Stimulated activated naive CD8-positive, alpha-beta T cell treated with anti-CD3 and anti-CD28 coated beads, Interleukin-15, amount 100 ng/mL, for 72 hours (primary cell): ENCODE results near the gene CLEC19A.
A peak's percentile ranks its signal among the peaks of the same experiment; 100 is the strongest.

Experiments
- ATAC-seq: fragments of 150-1000 bp; cut with Tn5 transposase; 2 replicates; pipeline ENCODE4 v1.10.0; 2021; ENCODE audit warnings: mild to moderate bottlenecking, moderate library complexity
- DNase-seq, 2 donors: peaks; one replicate each; pipeline ENCODE4 v3.0.0; 2021 to 2022
- H3K27ac Mint-ChIP-seq, 2 donors: one replicate each; pipeline ENCODE4 v1.8.0; 2022; ENCODE audit warnings: mild to moderate bottlenecking in 2 of 2, mixed read lengths in 2 of 2, moderate library complexity in 2 of 2
- H3K27me3 Mint-ChIP-seq: one replicate; pipeline ENCODE4 v1.8.0; 2022; ENCODE audit warnings: mixed read lengths
- H3K4me1 Mint-ChIP-seq: one replicate; pipeline ENCODE4 v1.8.0; 2022; ENCODE audit warnings: mild to moderate bottlenecking, mixed read lengths
- H3K4me3 Mint-ChIP-seq, 2 donors: one replicate each; pipeline ENCODE4 v1.8.0; 2022; ENCODE audit warnings: mild to moderate bottlenecking in 2 of 2, mixed read lengths in 2 of 2, moderate library complexity in 1 of 2
- H3K9me3 Mint-ChIP-seq, 2 donors: one replicate each; pipeline ENCODE4 v1.8.0; 2022; ENCODE audit warnings: mixed read lengths in 2 of 2

CLEC19A gene

DNA sequence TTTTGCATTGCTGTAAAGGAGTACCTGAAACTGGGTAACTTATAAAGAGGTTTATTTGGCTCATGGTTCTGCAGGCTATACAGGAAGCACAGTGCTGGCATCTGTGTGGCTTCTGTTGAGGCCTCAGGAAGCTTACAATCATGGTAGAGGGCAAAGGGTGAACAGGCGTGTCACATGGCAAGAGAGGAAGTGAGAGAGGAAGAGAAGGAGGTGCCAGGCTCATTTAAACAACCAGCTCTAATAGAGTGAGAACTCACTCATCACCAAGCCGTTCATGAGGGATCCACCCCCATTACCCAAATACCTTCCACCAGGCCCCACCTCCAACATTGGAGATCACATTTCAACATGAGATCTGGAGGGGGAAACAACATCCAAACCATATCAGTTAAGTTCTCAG, 16.4 kb upstream of the CLEC19A start:
- Mint-ChIP-seq H3K4me3 (no peak overlapping the region), H3K9me3 (peaks cover 14 to 41% of the 10 kb centered on the region in 2 donors), H3K27ac (peak overlapping the region in 1 of 2 donors; percentile 65), H3K4me1 (no peaks in the 10 kb centered on the region), H3K27me3 (peaks cover 11% of the 10 kb centered on the region)
- DNase-seq: no peak
- no peak for ATAC-seq

- H3K4me1 Mint-ChIP-seq: no peaks in the 10 kb centered on the region
- no peak overlapping the region for H3K4me3 Mint-ChIP-seq
- DNase-seq: no peak
- no peak for ATAC-seq
- H3K27ac Mint-ChIP-seq: no peak overlapping the region
- peaks cover 0 to 8% of the 10 kb centered on the region in 2 donors for H3K9me3 Mint-ChIP-seq
- H3K27me3 Mint-ChIP-seq: peaks cover 11% of the 10 kb centered on the region
Observed at GRCh38 chr16:19274165-19274797, 11.2 kb upstream of the CLEC19A start.

DNA sequence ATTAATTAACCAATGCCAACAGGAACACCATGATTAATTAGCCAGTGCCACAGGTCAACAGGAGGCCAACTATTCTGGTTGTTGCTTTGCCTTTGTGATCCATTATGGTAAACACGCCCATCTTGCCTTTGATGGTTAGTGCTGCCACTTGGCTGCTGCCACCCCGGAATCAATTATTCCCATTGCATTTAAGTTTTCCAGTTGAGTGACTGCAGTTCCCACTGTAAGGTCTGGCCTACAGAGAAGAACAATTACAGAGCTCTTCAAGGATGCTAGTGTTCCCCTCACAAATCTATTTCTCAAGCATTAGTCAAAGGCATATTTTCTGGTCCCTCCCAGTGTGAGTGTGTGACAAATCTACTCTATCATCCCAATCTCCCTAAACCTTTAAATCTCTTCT, 7.1 kb upstream of the CLEC19A start:
- no peak for DNase-seq
- H3K27me3 Mint-ChIP-seq: no peaks in the 10 kb centered on the region
- H3K9me3 Mint-ChIP-seq: peaks cover 0 to 7% of the 10 kb centered on the region in 2 donors
- H3K4me1 Mint-ChIP-seq: no peaks in the 10 kb centered on the region
- no peak for ATAC-seq
- H3K27ac Mint-ChIP-seq: no peak overlapping the region
- H3K4me3 Mint-ChIP-seq: no peak overlapping the region

DNA sequence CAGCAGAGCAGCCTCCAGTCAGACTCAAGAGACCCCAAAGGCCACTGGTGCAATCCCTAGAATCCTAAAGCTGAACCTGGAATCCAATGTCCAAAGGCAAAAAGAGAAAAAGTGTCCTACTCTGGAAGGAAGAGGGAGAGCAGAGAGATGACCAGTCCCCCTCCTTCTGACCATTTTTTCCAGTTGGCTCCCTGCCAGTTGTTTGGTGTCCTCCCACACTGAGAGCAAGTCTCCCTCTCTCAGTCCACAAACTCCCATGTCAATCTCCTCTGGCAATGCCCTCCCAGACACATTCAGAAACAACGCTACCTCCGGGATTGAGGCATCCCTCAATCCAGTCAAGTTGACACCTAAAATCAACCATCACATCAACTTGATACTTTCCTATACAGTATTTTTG, 4.3 kb upstream of the CLEC19A start:
- Mint-ChIP-seq H3K27me3 (peaks cover 10% of the 10 kb centered on the region), H3K4me3 (no peak overlapping the region), H3K4me1 (no peaks in the 10 kb centered on the region), H3K27ac (no peak overlapping the region), H3K9me3 (peaks cover 0 to 7% of the 10 kb centered on the region in 2 donors)
- DNase-seq: no peak
- ATAC-seq: no peak

- H3K27ac Mint-ChIP-seq: no peak overlapping the region
- H3K27me3 Mint-ChIP-seq: peaks cover 12% of the 10 kb centered on the region
- no peaks in the 10 kb centered on the region for H3K4me1 Mint-ChIP-seq
- ATAC-seq (no peak), DNase-seq (no peak)
- H3K4me3 Mint-ChIP-seq: no peak overlapping the region
- peaks cover 0 to 7% of the 10 kb centered on the region in 2 donors for H3K9me3 Mint-ChIP-seq
Observed at GRCh38 chr16:19282101-19282500, 3.4 kb upstream of the CLEC19A start.

DNA sequence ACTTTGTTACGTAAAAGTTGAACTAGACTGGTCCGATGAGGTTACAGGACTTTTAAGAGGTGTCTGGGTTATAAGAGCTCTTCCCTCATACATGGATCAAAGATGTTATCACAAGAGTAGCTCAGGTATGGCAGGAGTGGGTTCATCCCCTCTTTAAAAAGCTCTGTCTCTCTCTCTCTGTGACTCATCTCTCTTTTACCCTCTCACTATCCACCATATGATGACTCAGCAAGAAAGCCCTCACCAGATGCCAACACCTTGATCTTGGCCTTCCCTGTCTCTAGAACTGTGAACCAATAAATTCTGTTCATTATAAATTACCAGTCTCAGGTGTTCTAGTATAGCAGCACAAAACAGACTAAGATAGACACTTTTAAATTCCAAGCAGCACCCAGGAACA, 1.9 kb upstream of the CLEC19A start:
- no peak overlapping the region for H3K4me3 Mint-ChIP-seq
- no peak for DNase-seq
- H3K27me3 Mint-ChIP-seq: peaks cover 12% of the 10 kb centered on the region
- H3K9me3 Mint-ChIP-seq: peaks cover 0 to 3% of the 10 kb centered on the region in 2 donors
- no peak overlapping the region for H3K27ac Mint-ChIP-seq
- no peak for ATAC-seq
- H3K4me1 Mint-ChIP-seq: no peaks in the 10 kb centered on the region

DNA sequence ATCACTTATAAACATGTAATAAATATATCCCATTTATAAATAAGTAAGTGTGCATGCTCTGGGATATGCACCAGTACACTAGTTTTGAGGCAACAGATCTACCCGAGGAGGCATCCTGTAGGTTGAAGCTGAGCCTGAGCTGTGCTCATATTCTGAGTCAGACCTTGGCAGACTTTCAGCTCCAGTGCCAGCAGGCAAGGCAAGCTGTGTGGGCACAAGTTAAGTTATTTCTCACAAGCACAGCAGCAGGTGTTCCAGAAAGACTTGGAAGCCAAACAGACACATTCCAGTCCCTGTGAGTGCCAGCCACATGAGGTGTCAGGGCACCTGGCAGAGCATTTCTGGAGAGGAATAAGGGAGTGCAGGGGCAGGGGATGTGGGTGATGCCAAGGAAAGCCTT, 1.3 kb upstream of the CLEC19A start:
- ATAC-seq (no peak), DNase-seq (no peak)
- no peaks in the 10 kb centered on the region for H3K4me1 Mint-ChIP-seq
- no peaks in the 10 kb centered on the region for H3K9me3 Mint-ChIP-seq
- H3K27ac Mint-ChIP-seq: peak overlapping the region in 1 of 2 donors; percentile 29
- peaks cover 12% of the 10 kb centered on the region for H3K27me3 Mint-ChIP-seq
- no peak overlapping the region for H3K4me3 Mint-ChIP-seq

GRCh38 chr16:19286827-19287226, 1.3 kb downstream of the CLEC19A start:
- ATAC-seq (no peak), DNase-seq (no peak)
- H3K4me1 Mint-ChIP-seq: no peaks in the 10 kb centered on the region
- H3K27ac Mint-ChIP-seq: no peak overlapping the region
- no peaks in the 10 kb centered on the region for H3K9me3 Mint-ChIP-seq
- H3K27me3 Mint-ChIP-seq: peaks cover 35% of the 10 kb centered on the region
- H3K4me3 Mint-ChIP-seq: no peak overlapping the region

GRCh38 chr16:19287241-19287640, 1.7 kb downstream of the CLEC19A start:
- Mint-ChIP-seq H3K4me1 (no peaks in the 10 kb centered on the region), H3K4me3 (no peak overlapping the region), H3K27ac (no peak overlapping the region), H3K27me3 (peaks cover 37% of the 10 kb centered on the region), H3K9me3 (no peaks in the 10 kb centered on the region)
- no peak for ATAC-seq
- DNase-seq: no peak

- H3K27ac Mint-ChIP-seq: no peak overlapping the region
- no peak for ATAC-seq
- peaks cover 6% of the 10 kb centered on the region for H3K4me1 Mint-ChIP-seq
Observed at GRCh38 chr16:19288872-19289799, 3.6 kb downstream of the CLEC19A start.

DNA sequence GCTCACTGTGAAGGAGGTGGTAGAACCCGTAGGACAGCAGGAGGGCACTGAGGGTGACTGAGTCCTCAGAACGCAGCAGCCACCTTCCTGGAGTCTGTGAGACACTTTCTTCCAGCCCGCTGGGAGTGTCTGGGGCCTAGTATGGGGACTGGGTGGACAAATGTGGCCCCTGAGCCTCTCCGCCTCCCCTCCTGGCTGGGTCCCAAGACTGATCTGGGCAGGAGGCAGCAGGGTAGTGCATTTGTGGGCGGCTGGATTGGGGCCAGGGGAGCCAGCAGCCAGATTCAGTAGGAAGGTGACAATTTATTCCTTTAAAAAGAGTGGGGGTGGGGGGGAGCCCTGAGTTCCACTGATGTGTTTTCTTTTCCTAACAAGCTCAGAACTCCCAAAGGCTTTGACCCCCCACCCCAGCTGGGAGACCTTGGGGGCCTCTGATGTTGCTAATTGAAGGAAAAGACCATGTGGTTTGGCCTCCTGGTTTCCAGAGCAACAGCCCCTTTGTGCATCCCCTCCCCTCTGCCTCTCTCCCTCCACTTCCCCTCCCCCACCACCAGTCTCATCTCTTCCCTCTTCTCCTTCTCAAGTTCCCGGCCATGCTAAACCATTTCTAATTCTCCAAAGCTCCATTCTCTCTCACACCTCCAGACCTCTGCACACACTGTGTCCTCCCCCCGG, 4.4 kb downstream of the CLEC19A start:
- DNase-seq (no peak), ATAC-seq (no peak)
- Mint-ChIP-seq H3K27me3 (peaks cover 47% of the 10 kb centered on the region), H3K4me1 (peaks cover 14% of the 10 kb centered on the region), H3K4me3 (no peak overlapping the region), H3K27ac (peak overlapping the region in 1 of 2 donors; percentile 2), H3K9me3 (peaks cover 0 to 5% of the 10 kb centered on the region in 2 donors)

More at GRCh38 chr16:19288872-19289799, 3.6 kb downstream of the CLEC19A start:
- no peak for DNase-seq
- H3K4me3 Mint-ChIP-seq: no peak overlapping the region
- H3K9me3 Mint-ChIP-seq: peaks cover 0 to 5% of the 10 kb centered on the region in 2 donors
- peaks cover 47% of the 10 kb centered on the region for H3K27me3 Mint-ChIP-seq

GRCh38 chr16:19290860-19291259, 5.3 kb downstream of the CLEC19A start:
- Mint-ChIP-seq H3K9me3 (peaks cover 0 to 5% of the 10 kb centered on the region in 2 donors), H3K4me1 (peaks cover 14% of the 10 kb centered on the region), H3K4me3 (no peak overlapping the region), H3K27me3 (peaks cover 40% of the 10 kb centered on the region), H3K27ac (no peak overlapping the region)
- DNase-seq (no peak), ATAC-seq (no peak)

GRCh38 chr16:19291475-19291874, 5.9 kb downstream of the CLEC19A start:
- H3K4me1 Mint-ChIP-seq: peaks cover 14% of the 10 kb centered on the region
- H3K4me3 Mint-ChIP-seq: no peak overlapping the region
- peaks cover 35% of the 10 kb centered on the region for H3K27me3 Mint-ChIP-seq
- DNase-seq (no peak), ATAC-seq (no peak)
- H3K9me3 Mint-ChIP-seq: peaks cover 0 to 5% of the 10 kb centered on the region in 2 donors
- peak overlapping the region in 1 of 2 donors; percentile 46 for H3K27ac Mint-ChIP-seq

DNA sequence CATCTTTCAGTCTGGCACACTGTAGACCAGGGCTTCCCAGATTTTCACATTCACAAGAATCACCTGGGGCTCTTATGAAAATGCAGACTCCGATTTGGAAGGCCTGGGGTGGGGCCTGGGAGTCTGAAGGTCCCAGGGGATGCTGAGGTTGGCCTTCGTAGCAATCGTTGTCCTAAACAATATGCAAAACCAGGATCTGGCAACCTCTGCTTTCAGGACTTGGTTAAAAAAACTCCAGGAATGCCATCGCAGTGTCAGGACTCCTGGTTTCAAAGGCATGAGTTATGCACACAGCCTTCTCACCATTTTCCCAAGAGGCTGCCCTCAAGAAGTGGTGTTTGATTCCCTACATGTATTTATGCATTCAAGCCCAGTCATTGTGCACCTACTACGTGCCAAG, 6.7 kb downstream of the CLEC19A start:
- Mint-ChIP-seq H3K9me3 (peaks cover 0 to 5% of the 10 kb centered on the region in 2 donors), H3K4me3 (no peak overlapping the region), H3K4me1 (peaks cover 14% of the 10 kb centered on the region), H3K27me3 (peaks cover 35% of the 10 kb centered on the region), H3K27ac (no peak overlapping the region)
- no peak for DNase-seq
- ATAC-seq: no peak

GRCh38 chr16:19294156-19294649, 8.7 kb downstream of the CLEC19A start:
- Mint-ChIP-seq H3K9me3 (peaks cover 0 to 5% of the 10 kb centered on the region in 2 donors), H3K4me1 (peaks cover 14% of the 10 kb centered on the region), H3K27ac (no peak overlapping the region), H3K27me3 (peaks cover 35% of the 10 kb centered on the region), H3K4me3 (peak overlapping the region; percentile 26 to 58)
- peak; percentile 3 to 49 for DNase-seq
- peak; percentile 94 for ATAC-seq
